Measurements from ENCODE around the gene NDUFAF8. TPM values are rescaled to one million over a fixed set of nuclear protein-coding genes. Genes with fewer than 3 reads are reported as not detected.

The NDUFAF8 gene
- total RNA-seq, 1 experiment from 2014 or later = 65.0 TPM

DNA sequence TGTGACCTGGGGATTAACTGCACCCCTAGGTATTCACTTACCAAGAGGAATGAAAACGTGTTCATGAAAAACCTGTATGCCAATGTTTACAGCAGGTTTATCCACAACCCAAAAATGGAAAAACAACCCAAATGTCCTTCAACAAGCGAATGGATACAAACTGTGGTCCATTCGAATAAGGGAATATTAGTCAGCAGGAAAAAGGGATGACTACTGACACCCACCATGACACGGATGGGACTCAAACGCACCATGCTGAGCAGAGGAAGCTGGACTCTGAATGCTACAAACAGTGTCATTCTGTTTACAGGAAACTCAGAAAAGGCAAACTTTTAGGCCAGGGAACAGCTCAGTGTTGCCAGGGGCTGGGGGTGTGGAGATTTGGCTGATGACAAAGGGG, 51.1 kb downstream of the NDUFAF8 start:
- Mint-ChIP-seq H3K9me3 (ENCODE audit: unreplicated experiment) (no peaks in the 10 kb centered on the region), H3K4me3 (ENCODE audit: unreplicated experiment) (no peak overlapping the region), H3K27me3 (ENCODE audit: insufficient read depth, unreplicated experiment) (no peaks in the 10 kb centered on the region), H3K36me3 (ENCODE audit: insufficient read depth, unreplicated experiment) (peaks cover 35% of the 10 kb centered on the region), H3K27ac (ENCODE audit: unreplicated experiment) (no peak overlapping the region), H3K4me1 (ENCODE audit: low read depth, unreplicated experiment) (no peaks in the 10 kb centered on the region)
- DNase-seq = no peak
- no TSS peak for BruUV-seq (replicated peaks)
- intact Hi-C loops (cut with micrococcal nuclease; ENCODE audit: unreplicated experiment) = no loop called here
- ChIA-PET CTCF (interaction anchor here (0.6 kb wide), 1 partner anchor 110 kb away, joined by 7 read pairs; no protein-coding TSS in a partner anchor), POLR2A (no interaction called here)
- Histone ChIP-seq H3K4me1 (peaks cover 8% of the 10 kb centered on the region), H3K36me3 (ENCODE audit: control insufficient read depth, insufficient read depth, low read length) (no peaks in the 10 kb centered on the region; the same call in 1 of the 2 replicates), H3K4me3 (ENCODE audit: low read depth, low read length) (no peak overlapping the region), H3K9me3 (no peaks in the 10 kb centered on the region), H3K27me3 (replicated peaks; ENCODE audit: control insufficient read depth, insufficient read depth, low read length) (no peaks in the 10 kb centered on the region)
- TF ChIP-seq, protein P1, sequence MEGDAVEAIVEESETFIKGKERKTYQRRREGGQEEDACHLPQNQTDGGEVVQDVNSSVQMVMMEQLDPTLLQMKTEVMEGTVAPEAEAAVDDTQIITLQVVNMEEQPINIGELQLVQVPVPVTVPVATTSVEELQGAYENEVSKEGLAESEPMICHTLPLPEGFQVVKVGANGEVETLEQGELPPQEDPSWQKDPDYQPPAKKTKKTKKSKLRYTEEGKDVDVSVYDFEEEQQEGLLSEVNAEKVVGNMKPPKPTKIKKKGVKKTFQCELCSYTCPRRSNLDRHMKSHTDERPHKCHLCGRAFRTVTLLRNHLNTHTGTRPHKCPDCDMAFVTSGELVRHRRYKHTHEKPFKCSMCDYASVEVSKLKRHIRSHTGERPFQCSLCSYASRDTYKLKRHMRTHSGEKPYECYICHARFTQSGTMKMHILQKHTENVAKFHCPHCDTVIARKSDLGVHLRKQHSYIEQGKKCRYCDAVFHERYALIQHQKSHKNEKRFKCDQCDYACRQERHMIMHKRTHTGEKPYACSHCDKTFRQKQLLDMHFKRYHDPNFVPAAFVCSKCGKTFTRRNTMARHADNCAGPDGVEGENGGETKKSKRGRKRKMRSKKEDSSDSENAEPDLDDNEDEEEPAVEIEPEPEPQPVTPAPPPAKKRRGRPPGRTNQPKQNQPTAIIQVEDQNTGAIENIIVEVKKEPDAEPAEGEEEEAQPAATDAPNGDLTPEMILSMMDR (IDR thresholded peaks at IDR 0.05; ENCODE audit: insufficient read depth in 1 of 2, low read depth in 1 of 2, low read length in 1 of 2, severe bottlenecking in 1 of 2, unreplicated experiment in 1 of 2) = no peak

Other genes with a start within 250 kb of the NDUFAF8 start
- gene CHMP6, start 247.5 kb upstream of the NDUFAF8 start, total RNA-seq (2022) = 20.1 and 23.2 TPM in 2 replicates
- 52.6 and 57.7 TPM in 2 replicates for gene BAIAP2, start 204.2 kb upstream of the NDUFAF8 start, total RNA-seq (2022)
- gene PVALEF, start 73.8 kb upstream of the NDUFAF8 start, total RNA-seq (2022) = 0.58 TPM in 1 of 2 replicates, not detected in the other
- gene AATK, start 73.1 kb upstream of the NDUFAF8 start, total RNA-seq (2022) = 26.4 and 26.6 TPM in 2 replicates
- gene CEP131, start 16.4 kb upstream of the NDUFAF8 start, total RNA-seq (2022) = 28.4 and 29.4 TPM in 2 replicates
- gene TEPSIN, start 263 bp upstream of the NDUFAF8 start, total RNA-seq (2022) = 38.7 and 40.3 TPM in 2 replicates
- 131 and 137 TPM in 2 replicates for gene SLC38A10, start 56.0 kb downstream of the NDUFAF8 start, total RNA-seq (2022)
- 10.2 and 15.5 TPM in 2 replicates for gene BAHCC1, start 156.1 kb downstream of the NDUFAF8 start, total RNA-seq (2022)